ENCODE data around the gene AUNIP. TPM values are rescaled to one million over a fixed set of nuclear protein-coding genes. Genes with fewer than 3 reads are reported as not detected.

Gene AUNIP
- total and polyA plus RNA-seq, 2 of the 8 experiments (the other 6 are each of a cell fraction or from before 2014, with no cell fraction given) = 18.6 to 23.2 TPM

GRCh38 chr1:25908161-25908560, 48.9 kb upstream of the AUNIP start (continued):
- TF ChIP-seq ATF2 (IDR thresholded peaks at IDR 0.05; ENCODE audit: low read length) (no peak), BACH1 (IDR thresholded peaks at IDR 0.05; ENCODE audit: low read length) (no peak)

Measured in H1 (cell line).